Endothelial cell of umbilical vein (primary cell): ENCODE measurements around the gene NUDT6. TPM values are rescaled to one million over a fixed set of nuclear protein-coding genes. Genes with fewer than 3 reads are reported as not detected.

ENCODE experiments used
- BruUV-seq: library from RNA; stranded (reverse); fragments of 400-500 nt; replicated peaks from 2 replicates; lab custom pipeline; 2021; lab: Mats Ljungman, UMichigan
- CTCF ChIA-PET: fragments of 300-600, 350-600 bp; sonication (Branson Sonifier 250); formaldehyde crosslinking; loops from one replicate; lab custom pipeline; 2021; ENCODE audit warnings: antibody characterized with exemption, inconsistent platforms; lab: Charles Lee
- POLR2A ChIA-PET: fragments of 300-600, 350-600 bp; sonication (Branson Sonifier 250); formaldehyde crosslinking; loops from one replicate; lab custom pipeline; 2021; ENCODE audit warnings: antibody characterized with exemption, inconsistent platforms; lab: Charles Lee
- DNase-seq: peaks from one replicate; pipeline ENCODE4 v3.0.0-alpha.2; 2011; ENCODE audit warnings: low read depth, low spot score
- FAIRE-seq: peaks from 2 replicates; lab custom pipeline; 2011; peaks lifted over from hg19 to GRCh38; lab: Jason Lieb, UNC
- H2AFZ ChIP-seq: 2 replicates; pipeline ENCODE4 v1.6.0; 2012; ENCODE audit warnings: low read depth, low read length, control low read depth, inconsistent platforms
- H3K27ac ChIP-seq: 2 replicates; pipeline ENCODE4 v1.5.1; 2011; ENCODE audit warnings: low read depth, mild to moderate bottlenecking, control low read depth, low read length, moderate library complexity; ENCODE audit not compliant: insufficient read depth
- H3K27me3 ChIP-seq, 2 experiments: 2 replicates each; pipeline versions ENCODE4 v1.6.0 to v1.6.1; 2011; ENCODE audit warnings: low read length in 2 of 2, mixed read lengths in 1 of 2; ENCODE audit not compliant: control insufficient read depth in 2 of 2, insufficient read depth in 2 of 2
- H3K36me3 ChIP-seq, 2 experiments: 2 replicates in 1 of 2; 3 replicates in 1 of 2; pipeline ENCODE4 v1.5.1; 2011; ENCODE audit warnings: low read length in 2 of 2, mild to moderate bottlenecking in 1 of 2, moderate library complexity in 1 of 2; ENCODE audit not compliant: control insufficient read depth in 2 of 2, insufficient read depth in 2 of 2; ENCODE audit errors: extremely low read depth in 1 of 2
- H3K4me1 ChIP-seq: 3 replicates; pipeline ENCODE4 v1.5.1; 2011; ENCODE audit warnings: mild to moderate bottlenecking, low read length; ENCODE audit not compliant: control insufficient read depth, insufficient read depth; ENCODE audit errors: extremely low read depth
- H3K4me2 ChIP-seq: 2 replicates; pipeline ENCODE4 v1.6.1; 2011; ENCODE audit warnings: low read length, control low read depth, mixed read lengths; ENCODE audit not compliant: insufficient read depth
- H3K4me3 ChIP-seq, 3 experiments: fragments of 200-600 bp in 1 of 3; sonication (generic), shearing (Covaris generic) in 1 of 3; replicated peaks in 1 of 3; 2 replicates each; pipeline ENCODE4 v1.5.1; 2011 to 2016; ENCODE audit warnings: control low read depth in 3 of 3, low read length in 3 of 3, mild to moderate bottlenecking in 2 of 3, inconsistent platforms in 1 of 3, low read depth in 1 of 3, moderate library complexity in 1 of 3; ENCODE audit not compliant: insufficient read depth in 1 of 3
- H3K79me2 ChIP-seq: 2 replicates; pipeline ENCODE4 v1.6.0; 2012; ENCODE audit warnings: low read length, inconsistent platforms; ENCODE audit not compliant: control insufficient read depth, insufficient read depth
- H3K9ac ChIP-seq: replicated peaks from 2 replicates; pipeline ENCODE3; 2011; ENCODE audit warnings: low read length, control low read depth; ENCODE audit not compliant: insufficient read depth; ENCODE audit errors: extremely low read depth
- H3K9me1 ChIP-seq: replicated peaks from 3 replicates; pipeline ENCODE4 v1.6.0; 2011; ENCODE audit warnings: mild to moderate bottlenecking, low read length; ENCODE audit not compliant: control insufficient read depth, insufficient read depth; ENCODE audit errors: extremely low read depth
- H3K9me3 ChIP-seq: replicated peaks from 2 replicates; pipeline ENCODE4 v1.5.1; 2012; ENCODE audit warnings: low read length, inconsistent platforms; ENCODE audit not compliant: control insufficient read depth, insufficient read depth
- H4K20me1 ChIP-seq: replicated peaks from 2 replicates; pipeline ENCODE3; 2011; ENCODE audit warnings: mild to moderate bottlenecking, low read length; ENCODE audit not compliant: control insufficient read depth, insufficient read depth; ENCODE audit errors: extremely low read depth
- CTCF ChIP-seq, 2 donors: IDR thresholded peaks; 1 replicate in 1 of 2; 2 replicates in 1 of 2; pipeline ENCODE4 v1.5.1; 2011; ENCODE audit warnings: low read length in 2 of 2, mild to moderate bottlenecking in 2 of 2, moderate library complexity in 2 of 2, control low read depth in 1 of 2, inconsistent platforms in 1 of 2, low read depth in 1 of 2; ENCODE audit not compliant: insufficient read depth in 1 of 2; ENCODE audit errors: extremely low read depth in 1 of 2
- EZH2 ChIP-seq: IDR thresholded peaks from 2 replicates; pipeline ENCODE4 v1.6.1; 2012; ENCODE audit warnings: borderline replicate concordance, low read depth, mild to moderate bottlenecking, moderate library complexity, low read length, inconsistent platforms; ENCODE audit not compliant: severe bottlenecking
- FOS ChIP-seq: IDR thresholded peaks from 2 replicates; pipeline ENCODE4 v1.6.1; 2011; ENCODE audit warnings: mild to moderate bottlenecking, low read length, moderate library complexity, borderline replicate concordance; ENCODE audit not compliant: insufficient read depth
- GATA2 ChIP-seq: IDR thresholded peaks from 2 replicates; pipeline ENCODE4 v1.7.0; 2011; ENCODE audit warnings: low read depth, mild to moderate bottlenecking, moderate library complexity, mixed read lengths, low read length; ENCODE audit not compliant: insufficient read length, insufficient read depth
- JUN ChIP-seq: IDR thresholded peaks from 2 replicates; pipeline ENCODE4 v1.6.1; 2011; ENCODE audit warnings: borderline replicate concordance, low read depth; ENCODE audit not compliant: insufficient read length, insufficient read depth
- MAX ChIP-seq: IDR thresholded peaks from 2 replicates; pipeline ENCODE4 v1.6.1; 2011; ENCODE audit not compliant: insufficient read depth, insufficient read length
- MYC ChIP-seq: IDR thresholded peaks from one replicate; pipeline ENCODE4 v1.6.1; 2011; ENCODE audit warnings: mild to moderate bottlenecking, low read depth, low read length
- POLR2A ChIP-seq: IDR thresholded peaks from 2 replicates; pipeline ENCODE4 v1.6.1; 2012; ENCODE audit warnings: low read depth, mild to moderate bottlenecking, control low read depth, low read length
- POLR2AphosphoS5 ChIP-seq: IDR thresholded peaks from 2 replicates; pipeline ENCODE4 v1.6.1; 2012; ENCODE audit warnings: low read depth, mild to moderate bottlenecking, control low read depth, low read length, moderate library complexity; ENCODE audit not compliant: insufficient read depth
- dilution Hi-C: fragments of 300-500 bp; cut with MboI; formaldehyde crosslinking; loops from one replicate; pipeline ENCODE4 v1.15.0; 2019; ENCODE audit warnings: low sequenced_read_pairs; ENCODE audit not compliant: extremely low pct_ligation_motif_present
- intact Hi-C: fragments of 100-400 bp; cut with micrococcal nuclease; formaldehyde crosslinking; loops from one replicate; pipeline ENCODE4 v1.10.0; 2022
- polyA plus RNA-seq, 4 experiments: library from polyadenylated mRNA; depleted of rRNA in 3 of 4; stranded (reverse) in 3 of 4; unstranded in 1 of 4; fragments of >200 nt; gene quantifications; 2 replicates each; pipeline versions ENCODE4 v1.2.1 to v1.2.3, GENCODE V29; 2011 to 2012; ENCODE audit warnings: missing spikeins in 1 of 4
- total RNA-seq: library from RNA; stranded (reverse); gene quantifications from 2 replicates; pipeline ENCODE4 v1.2.3, GENCODE V29; 2021

Gene NUDT6
- total and polyA plus RNA-seq, 2 donors (not counting 3 experiments of a cell fraction or from before 2014, with no cell fraction given): 5.1 to 5.4 TPM

- ChIA-PET POLR2A (interaction anchor here (0.6 kb wide), 1 partner anchor 71 kb away, joined by 5 read pairs; no protein-coding TSS in a partner anchor), CTCF (interaction anchor here (0.7 to 2.3 kb wide), 3 partner anchors 38 to 157 kb away, joined by 3 to 6 read pairs (median 6); partner anchors contain the start of gene BBS12)
- peak; percentile 71 for FAIRE-seq
- H3K27me3 ChIP-seq: no peaks in the 10 kb centered on the region
- H3K79me2 ChIP-seq: no peaks in the 10 kb centered on the region
- peak overlapping the region; percentile 66 for H3K27ac ChIP-seq
- no peak for TF ChIP-seq FOS
- TF ChIP-seq MYC: no peak
- no peak for TF ChIP-seq JUN
- TF ChIP-seq GATA2: peak; percentile 2
- no peak for TF ChIP-seq POLR2AphosphoS5
- H3K4me1 ChIP-seq: peaks cover 22% of the 10 kb centered on the region
- H3K36me3 ChIP-seq: peaks cover 0 to 5% of the 10 kb centered on the region in 2 experiments
- intact Hi-C loops: loop anchor here (2.0 kb wide), 1 partner anchor 63 kb away; the partner anchor contains the start of gene FGF2
- H3K9ac ChIP-seq: peak overlapping the region; percentile 29
- peak overlapping the region; percentile 70 for H3K4me2 ChIP-seq
- H3K9me3 ChIP-seq: no peaks in the 10 kb centered on the region
- no peak for DNase-seq
- no TSS peak for BruUV-seq
- H4K20me1 ChIP-seq: no peaks in the 10 kb centered on the region
- dilution Hi-C loops: no loop called here
- peak overlapping the region; percentile 3 for H2AFZ ChIP-seq
- no peak overlapping the region for H3K4me3 ChIP-seq
- H3K9me1 ChIP-seq: no peaks in the 10 kb centered on the region
These were observed 32.7 kb downstream of the NUDT6 start for GRCh38 chr4:122889726-122890125.

- Histone ChIP-seq H3K79me2 (no peaks in the 10 kb centered on the region), H3K27me3 (no peaks in the 10 kb centered on the region), H3K9me3 (no peaks in the 10 kb centered on the region), H3K9me1 (no peaks in the 10 kb centered on the region), H3K4me1 (peaks cover 4% of the 10 kb centered on the region), H3K27ac (no peak overlapping the region), H2AFZ (no peak overlapping the region), H4K20me1 (no peaks in the 10 kb centered on the region), H3K9ac (no peak overlapping the region), H3K4me2 (no peak overlapping the region), H3K36me3 (peaks cover 0 to 9% of the 10 kb centered on the region in 2 experiments), H3K4me3 (no peak overlapping the region)
- ChIA-PET POLR2A (no interaction called here), CTCF (interaction anchor here (1.1 to 1.4 kb wide), 2 partner anchors 8 to 127 kb away, joined by 3 to 5 read pairs; no protein-coding TSS in a partner anchor)
- intact Hi-C loops: no loop called here
- no peak for DNase-seq
- TF ChIP-seq MYC (no peak), GATA2 (no peak), CTCF (IDR thresholded peaks at IDR 0.05; ENCODE audit: extremely low read depth in 1 of 2, insufficient read depth in 1 of 2, low read depth in 1 of 2, low read length in 2 of 2) (no peak), EZH2 (no peak), FOS (no peak), POLR2A (no peak), MAX (no peak), JUN (no peak)
- dilution Hi-C loops: no loop called here
- no TSS peak for BruUV-seq
- no peak for FAIRE-seq
These were observed 37.9 kb downstream of the NUDT6 start for GRCh38 chr4:122884499-122884898.
